HepG2 (cell line): ENCODE results near the gene PHTF2.

Experiments used
- CTCF ChIP-seq: sonication (generic); formaldehyde crosslinking; IDR thresholded peaks from 2 replicates; pipeline ENCODE4 v1.5.0; 2020; ENCODE audit warnings: mild to moderate bottlenecking, missing genetic modification reagents, moderate library complexity
- EP300 ChIP-seq, 3 experiments: sonication (generic) in 1 of 3; formaldehyde crosslinking in 1 of 3; IDR thresholded peaks; 2 replicates each; pipeline versions ENCODE4 v1.5.1 to v1.6.1; 2011 to 2020; ENCODE audit warnings: low read depth in 2 of 3, low read length in 2 of 3, borderline replicate concordance in 1 of 3, improper control_type of control experiment in 1 of 3, mild to moderate bottlenecking in 1 of 3, missing genetic modification reagents in 1 of 3, moderate library complexity in 1 of 3
- GMEB1 ChIP-seq: sonication (generic); formaldehyde crosslinking; IDR thresholded peaks from 2 replicates; pipeline ENCODE4 v1.5.1; 2020; ENCODE audit warnings: missing genetic modification reagents, mild to moderate bottlenecking, borderline replicate concordance
- SP2 ChIP-seq: sonication (generic); formaldehyde crosslinking; IDR thresholded peaks from 2 replicates; pipeline ENCODE4 v1.5.1; 2020; ENCODE audit warnings: mild to moderate bottlenecking, missing genetic modification reagents
- STAT5B ChIP-seq: sonication (generic); formaldehyde crosslinking; IDR thresholded peaks from 2 replicates; pipeline ENCODE4 v1.4.0; 2020; ENCODE audit warnings: missing genetic modification reagents
- ZMAT3 ChIP-seq: sonication (generic); formaldehyde crosslinking; conservative IDR thresholded peaks from 2 replicates; pipeline ENCODE4 v1.7.0; 2021; ENCODE audit warnings: missing genetic modification reagents
- TF ChIP-seq, protein P1 (sequence below): IDR thresholded peaks from 2 replicates; pipeline ENCODE4 v1.6.1; 2016; ENCODE audit warnings: low read depth, missing genetic modification reagents, missing compliant biosample characterization

DNA sequence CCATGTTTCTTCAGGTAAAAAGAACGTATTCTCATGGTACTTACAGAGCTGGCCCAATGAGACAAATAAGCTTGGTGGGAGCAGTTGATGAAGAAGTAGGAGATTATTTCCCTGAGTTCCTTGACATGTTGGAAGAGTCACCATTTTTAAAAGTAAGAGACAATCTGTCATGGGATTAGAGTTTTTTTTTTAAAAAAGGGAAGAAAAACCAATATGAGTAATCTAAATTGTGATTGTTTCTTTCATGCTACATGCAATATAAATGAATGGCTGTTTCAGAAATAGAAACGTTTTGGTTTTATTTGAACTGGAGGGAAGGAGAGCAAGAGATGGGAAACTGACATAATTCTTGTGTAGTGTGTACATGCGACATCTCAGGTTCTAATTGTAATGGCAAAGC, 33.1 kb upstream of the PHTF2 start:
- no peak for TF ChIP-seq ZMAT3 (CRISPR knock-in tag)
- TF ChIP-seq SP2 (CRISPR knock-in tag): no peak
- TF ChIP-seq, protein P1, sequence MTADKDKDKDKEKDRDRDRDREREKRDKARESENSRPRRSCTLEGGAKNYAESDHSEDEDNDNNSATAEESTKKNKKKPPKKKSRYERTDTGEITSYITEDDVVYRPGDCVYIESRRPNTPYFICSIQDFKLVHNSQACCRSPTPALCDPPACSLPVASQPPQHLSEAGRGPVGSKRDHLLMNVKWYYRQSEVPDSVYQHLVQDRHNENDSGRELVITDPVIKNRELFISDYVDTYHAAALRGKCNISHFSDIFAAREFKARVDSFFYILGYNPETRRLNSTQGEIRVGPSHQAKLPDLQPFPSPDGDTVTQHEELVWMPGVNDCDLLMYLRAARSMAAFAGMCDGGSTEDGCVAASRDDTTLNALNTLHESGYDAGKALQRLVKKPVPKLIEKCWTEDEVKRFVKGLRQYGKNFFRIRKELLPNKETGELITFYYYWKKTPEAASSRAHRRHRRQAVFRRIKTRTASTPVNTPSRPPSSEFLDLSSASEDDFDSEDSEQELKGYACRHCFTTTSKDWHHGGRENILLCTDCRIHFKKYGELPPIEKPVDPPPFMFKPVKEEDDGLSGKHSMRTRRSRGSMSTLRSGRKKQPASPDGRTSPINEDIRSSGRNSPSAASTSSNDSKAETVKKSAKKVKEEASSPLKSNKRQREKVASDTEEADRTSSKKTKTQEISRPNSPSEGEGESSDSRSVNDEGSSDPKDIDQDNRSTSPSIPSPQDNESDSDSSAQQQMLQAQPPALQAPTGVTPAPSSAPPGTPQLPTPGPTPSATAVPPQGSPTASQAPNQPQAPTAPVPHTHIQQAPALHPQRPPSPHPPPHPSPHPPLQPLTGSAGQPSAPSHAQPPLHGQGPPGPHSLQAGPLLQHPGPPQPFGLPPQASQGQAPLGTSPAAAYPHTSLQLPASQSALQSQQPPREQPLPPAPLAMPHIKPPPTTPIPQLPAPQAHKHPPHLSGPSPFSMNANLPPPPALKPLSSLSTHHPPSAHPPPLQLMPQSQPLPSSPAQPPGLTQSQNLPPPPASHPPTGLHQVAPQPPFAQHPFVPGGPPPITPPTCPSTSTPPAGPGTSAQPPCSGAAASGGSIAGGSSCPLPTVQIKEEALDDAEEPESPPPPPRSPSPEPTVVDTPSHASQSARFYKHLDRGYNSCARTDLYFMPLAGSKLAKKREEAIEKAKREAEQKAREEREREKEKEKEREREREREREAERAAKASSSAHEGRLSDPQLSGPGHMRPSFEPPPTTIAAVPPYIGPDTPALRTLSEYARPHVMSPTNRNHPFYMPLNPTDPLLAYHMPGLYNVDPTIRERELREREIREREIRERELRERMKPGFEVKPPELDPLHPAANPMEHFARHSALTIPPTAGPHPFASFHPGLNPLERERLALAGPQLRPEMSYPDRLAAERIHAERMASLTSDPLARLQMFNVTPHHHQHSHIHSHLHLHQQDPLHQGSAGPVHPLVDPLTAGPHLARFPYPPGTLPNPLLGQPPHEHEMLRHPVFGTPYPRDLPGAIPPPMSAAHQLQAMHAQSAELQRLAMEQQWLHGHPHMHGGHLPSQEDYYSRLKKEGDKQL (CRISPR knock-in tag): no peak
- TF ChIP-seq CTCF (CRISPR knock-in tag): no peak
- no peak for TF ChIP-seq EP300 (IDR thresholded peaks at IDR 0.05; ENCODE audit: low read depth in 2 of 2, low read length in 2 of 2)
- TF ChIP-seq EP300 (CRISPR knock-in tag; IDR thresholded peaks at IDR 0.05; ENCODE audit: borderline replicate concordance): no peak
- no peak for TF ChIP-seq STAT5B (CRISPR knock-in tag)
- no peak for TF ChIP-seq GMEB1 (CRISPR knock-in tag)
